ENCODE data around the gene SLC30A3.

- TF ChIP-seq CTCF (conservative IDR thresholded peaks at IDR 0.05 in 1 of 2, IDR thresholded peaks at IDR 0.05 in 1 of 2; ENCODE audit: low read depth in 1 of 2, low read length in 2 of 2) (no peak), EZH2 (IDR thresholded peaks at IDR 0.05; ENCODE audit: low read length, missing control alignments) (peak; percentile 54)
These were observed 1.5 kb upstream of the SLC30A3 start for GRCh38 chr2:27264253-27264752.

Data from fibroblast of lung (primary cell).